Ramos (cell line): ENCODE data around the gene SLC12A8.

ENCODE experiments used
- in situ Hi-C: fragments of 300-500 bp; cut with MboI; formaldehyde crosslinking; loops from one replicate; pipeline ENCODE4 v1.14.3; 2022; ENCODE audit warnings: low sequenced_read_pairs; ENCODE audit not compliant: unreplicated experiment

Gene SLC12A8

GRCh38 chr3:125212509-125213363 lies at the start of gene SLC12A8:
Gene SLC12A8, minus strand, starts transcription at chr3:125212748. Its CDS starts 1,399 bp downstream, at chr3:125211349.
- in situ Hi-C loops, result no loop called here

GRCh38 chr3:125262161-125262560 lies 49.6 kb upstream of the SLC12A8 start:
- in situ Hi-C loops, result no loop called here

- in situ Hi-C loops, result no loop called here
These were observed 48.5 kb upstream of the SLC12A8 start for GRCh38 chr3:125261031-125261430.

- in situ Hi-C loops, result no loop called here
These were observed 47.6 kb upstream of the SLC12A8 start for GRCh38 chr3:125260158-125260557.

- in situ Hi-C loops, result no loop called here
These were observed 45.0 kb upstream of the SLC12A8 start for GRCh38 chr3:125257536-125257935.

GRCh38 chr3:125256675-125257074 lies 44.1 kb upstream of the SLC12A8 start:
- in situ Hi-C loops, result no loop called here

GRCh38 chr3:125250973-125251372 lies 38.4 kb upstream of the SLC12A8 start:
- in situ Hi-C loops, result no loop called here

GRCh38 chr3:125246237-125246636 lies 33.7 kb upstream of the SLC12A8 start:
- in situ Hi-C loops, result no loop called here

- in situ Hi-C loops, result no loop called here
These were observed 33.0 kb upstream of the SLC12A8 start for GRCh38 chr3:125245521-125245920.

- in situ Hi-C loops, result no loop called here
These were observed 27.9 kb upstream of the SLC12A8 start for GRCh38 chr3:125240496-125240895.

- in situ Hi-C loops, result no loop called here
These were observed 26.7 kb upstream of the SLC12A8 start for GRCh38 chr3:125239266-125239665.

- in situ Hi-C loops, result no loop called here
These were observed 26.2 kb upstream of the SLC12A8 start for GRCh38 chr3:125238759-125239158.

GRCh38 chr3:125236331-125236903 lies 23.9 kb upstream of the SLC12A8 start:
- in situ Hi-C loops, result no loop called here

- in situ Hi-C loops, result no loop called here
These were observed 22.3 kb upstream of the SLC12A8 start for GRCh38 chr3:125234831-125235230.

GRCh38 chr3:125232401-125232800 lies 19.9 kb upstream of the SLC12A8 start:
- in situ Hi-C loops, result no loop called here

- in situ Hi-C loops, result no loop called here
These were observed 19.3 kb upstream of the SLC12A8 start for GRCh38 chr3:125231895-125232294.

- in situ Hi-C loops, result no loop called here
These were observed 17.2 kb upstream of the SLC12A8 start for GRCh38 chr3:125229707-125230106.

GRCh38 chr3:125229168-125229567 lies 16.6 kb upstream of the SLC12A8 start:
- in situ Hi-C loops, result no loop called here

- in situ Hi-C loops, result no loop called here
These were observed 9.3 kb upstream of the SLC12A8 start for GRCh38 chr3:125221831-125222230.

GRCh38 chr3:125220727-125221429 lies 8.3 kb upstream of the SLC12A8 start:
- in situ Hi-C loops, result no loop called here

- in situ Hi-C loops, result no loop called here
These were observed 7.6 kb upstream of the SLC12A8 start for GRCh38 chr3:125220183-125220582.
